ENCODE results near the gene DIDO1. TPM values are rescaled to one million over a fixed set of nuclear protein-coding genes. Genes with fewer than 3 reads are reported as not detected.

The DIDO1 gene
- total RNA-seq, 3 donors from 2014 or later, result 59.8 to 83.1 (median 64.9) TPM

- intact Hi-C loops (cut with DNase I; ENCODE audit: low total_unique reads), result no loop called here
- no peaks in the 10 kb centered on the region for H3K36me3 ChIP-seq
- H3K4me1 ChIP-seq, result peaks cover 0 to 8% of the 10 kb centered on the region in 2 donors
- no peak overlapping the region for H3K27ac ChIP-seq
- H3K9me3 ChIP-seq, result no peaks in the 10 kb centered on the region
- no peak for DNase-seq (ENCODE audit: low spot score in 2 of 2)
- TF ChIP-seq POLR2A (IDR thresholded peaks at IDR 0.05), result no peak
- no peak for TF ChIP-seq CTCF (IDR thresholded peaks at IDR 0.05)
- TF ChIP-seq POLR2AphosphoS5 (IDR thresholded peaks at IDR 0.05), result no peak
- H3K4me3 ChIP-seq, result no peak overlapping the region
- no peaks in the 10 kb centered on the region for H3K27me3 ChIP-seq
Measured at GRCh38 chr20:62878244-62879038, 47.9 kb downstream of the DIDO1 start.

GRCh38 chr20:62876902-62877816 is 49.1 kb downstream of the DIDO1 start:
- H3K36me3 ChIP-seq, result no peaks in the 10 kb centered on the region
- TF ChIP-seq POLR2AphosphoS5 (IDR thresholded peaks at IDR 0.05), result peak in 1 of 3 donors; percentile 20
- no peak for TF ChIP-seq CTCF (IDR thresholded peaks at IDR 0.05)
- TF ChIP-seq POLR2A (IDR thresholded peaks at IDR 0.05), result no peak
- H3K27me3 ChIP-seq, result no peaks in the 10 kb centered on the region
- peaks cover 0 to 8% of the 10 kb centered on the region in 2 donors for H3K4me1 ChIP-seq
- no peaks in the 10 kb centered on the region for H3K9me3 ChIP-seq
- intact Hi-C loops (cut with DNase I; ENCODE audit: low total_unique reads), result no loop called here
- peak; percentile 58 to 70 for DNase-seq (ENCODE audit: low spot score in 2 of 2)
- H3K27ac ChIP-seq, result peak overlapping the region; percentile 71 to 83
- peak overlapping the region in 1 of 3 donors; percentile 26 for H3K4me3 ChIP-seq

GRCh38 chr20:62876501-62876901 is 49.8 kb downstream of the DIDO1 start:
- H3K9me3 ChIP-seq, result no peaks in the 10 kb centered on the region
- DNase-seq (ENCODE audit: low spot score in 2 of 2), result no peak
- no peak overlapping the region for H3K4me3 ChIP-seq
- intact Hi-C loops (cut with DNase I; ENCODE audit: low total_unique reads), result no loop called here
- H3K27me3 ChIP-seq, result no peaks in the 10 kb centered on the region
- no peaks in the 10 kb centered on the region for H3K36me3 ChIP-seq
- peak overlapping the region; percentile 71 to 83 for H3K27ac ChIP-seq
- TF ChIP-seq CTCF (IDR thresholded peaks at IDR 0.05), result no peak
- no peak for TF ChIP-seq POLR2AphosphoS5 (IDR thresholded peaks at IDR 0.05)
- TF ChIP-seq POLR2A (IDR thresholded peaks at IDR 0.05), result no peak
- peaks cover 0 to 8% of the 10 kb centered on the region in 2 donors for H3K4me1 ChIP-seq

GRCh38 chr20:62875419-62876361 is 50.6 kb downstream of the DIDO1 start:
- TF ChIP-seq POLR2AphosphoS5 (IDR thresholded peaks at IDR 0.05) (peak in 1 of 3 donors; percentile 40), CTCF (IDR thresholded peaks at IDR 0.05) (peak in 2 of 3 donors; percentile 42 to 46), POLR2A (IDR thresholded peaks at IDR 0.05) (no peak)
- H3K36me3 ChIP-seq, result no peaks in the 10 kb centered on the region
- DNase-seq (ENCODE audit: low spot score in 2 of 2), result peak; percentile 69 to 76
- peaks cover 0 to 8% of the 10 kb centered on the region in 2 donors for H3K4me1 ChIP-seq
- intact Hi-C loops (cut with DNase I; ENCODE audit: low total_unique reads), result no loop called here
- no peaks in the 10 kb centered on the region for H3K27me3 ChIP-seq
- H3K9me3 ChIP-seq, result no peaks in the 10 kb centered on the region
- H3K4me3 ChIP-seq, result peak overlapping the region in 1 of 3 donors; percentile 46
- H3K27ac ChIP-seq, result peak overlapping the region; percentile 71 to 83
